Measurements from ENCODE around the gene DTX4. TPM values are rescaled to one million over a fixed set of nuclear protein-coding genes. Genes with fewer than 3 reads are reported as not detected.

The DTX4 gene
- total RNA-seq, 4 donors from 2014 or later: 3.1 to 8.8 (median 4.5) TPM

DNA sequence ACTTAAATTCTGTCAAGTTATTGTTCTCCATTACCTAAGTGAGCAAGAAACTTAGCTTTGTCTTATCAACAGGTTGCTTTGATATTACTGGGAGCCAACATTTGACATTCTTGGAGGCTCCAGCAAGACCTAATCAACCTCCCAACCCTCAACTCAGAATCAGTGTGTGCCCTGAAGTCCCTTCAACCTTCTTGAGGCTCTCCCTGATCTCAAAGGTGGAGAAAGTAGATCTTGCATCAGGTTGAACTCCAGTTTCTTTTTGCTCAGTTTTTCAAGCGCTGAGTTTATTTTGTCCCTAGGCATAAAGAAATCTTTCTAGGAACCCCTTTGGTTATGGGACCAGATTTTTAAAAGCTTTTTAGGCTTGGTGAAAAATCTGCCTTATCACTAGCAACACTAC is 27.8 kb upstream of the DTX4 start:
- H3K27ac ChIP-seq (replicated peaks in 1 of 4): peak overlapping the region; percentile 87 to 92 (median 91)
- DNase-seq (ENCODE audit: extremely low spot score): no peak
- WGBS: 85% methylated on average over 1 of the region's 1 CpG
- peak overlapping the region; percentile 57 to 84 (median 72) for H3K4me3 ChIP-seq
- H3K36me3 ChIP-seq: peaks cover 0 to 10% (median 0%) of the 10 kb centered on the region in 4 donors
- no peaks in the 10 kb centered on the region for H3K9me3 ChIP-seq
- no peak for TF ChIP-seq EP300 (IDR thresholded peaks at IDR 0.05)
- TF ChIP-seq POLR2AphosphoS5 (IDR thresholded peaks at IDR 0.05): no peak
- TF ChIP-seq CTCF (IDR thresholded peaks at IDR 0.05): no peak
- no peak for TF ChIP-seq POLR2A (IDR thresholded peaks at IDR 0.05; ENCODE audit: low read depth)
- intact Hi-C loops (cut with DNase I): no loop called here
- no peaks in the 10 kb centered on the region for H3K27me3 ChIP-seq
- peaks cover 18 to 32% (median 28%) of the 10 kb centered on the region in 4 donors for H3K4me1 ChIP-seq

DNA sequence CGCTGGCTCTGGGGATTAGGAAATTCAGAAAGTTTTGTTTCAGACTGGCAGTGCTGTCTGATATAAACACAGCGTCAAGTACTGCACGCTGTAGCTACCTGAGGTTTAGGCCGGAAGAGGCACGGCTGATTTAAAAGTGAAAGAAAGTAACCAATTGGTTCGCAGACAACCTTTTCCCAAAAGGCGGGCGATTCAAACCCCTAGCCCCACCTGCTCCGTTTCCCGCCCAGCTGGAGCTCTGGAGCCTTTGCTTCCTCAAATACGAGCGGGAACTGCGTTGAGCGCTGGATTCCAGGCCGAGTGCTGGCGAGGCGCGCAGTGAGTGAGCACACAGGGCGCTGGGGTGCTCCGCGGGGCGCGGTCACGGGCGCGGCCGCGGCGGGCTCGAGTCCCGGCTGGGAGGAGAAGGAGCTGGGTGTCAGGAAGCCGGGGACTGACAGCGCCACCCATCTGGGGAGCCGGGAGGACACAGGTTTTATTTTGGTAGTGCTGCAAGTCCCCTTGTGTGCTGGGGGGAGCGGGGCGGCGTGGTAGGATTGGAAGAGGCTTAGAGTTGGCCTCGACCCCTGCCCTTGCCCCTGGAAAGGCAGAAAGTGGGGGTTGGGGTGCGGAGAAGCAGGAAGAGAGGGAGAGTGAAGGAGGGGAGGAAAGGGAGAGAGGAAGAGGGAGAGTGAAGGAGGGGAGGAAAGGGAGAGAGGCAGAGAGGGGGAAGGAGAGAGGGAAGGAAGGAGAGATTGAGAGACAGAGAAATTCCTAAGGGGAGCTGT is 27.2 kb upstream of the DTX4 start:
- no peak for TF ChIP-seq POLR2A (IDR thresholded peaks at IDR 0.05; ENCODE audit: low read depth)
- TF ChIP-seq CTCF (IDR thresholded peaks at IDR 0.05): peak in 1 of 3 experiments; percentile 3
- peak; percentile 65 to 68 for TF ChIP-seq POLR2AphosphoS5 (IDR thresholded peaks at IDR 0.05)
- Histone ChIP-seq H3K27ac (replicated peaks in 1 of 4) (peak overlapping the region; percentile 87 to 92 (median 91)), H3K4me3 (peak overlapping the region; percentile 57 to 84 (median 72)), H3K36me3 (peaks cover 0 to 11% (median 0%) of the 10 kb centered on the region in 4 donors), H3K4me1 (peaks cover 18 to 32% (median 28%) of the 10 kb centered on the region in 4 donors), H3K9me3 (no peaks in the 10 kb centered on the region), H3K27me3 (no peaks in the 10 kb centered on the region)
- DNase-seq (ENCODE audit: extremely low spot score): peak; percentile 94
- WGBS: 5% methylated on average over 27 of the region's 39 CpGs
- intact Hi-C loops (cut with DNase I): no loop called here

GRCh38 chr11:59145534-59145933 is 26.4 kb upstream of the DTX4 start:
- TF ChIP-seq CTCF (IDR thresholded peaks at IDR 0.05) (no peak), POLR2A (IDR thresholded peaks at IDR 0.05; ENCODE audit: low read depth) (no peak), EP300 (IDR thresholded peaks at IDR 0.05) (no peak), POLR2AphosphoS5 (IDR thresholded peaks at IDR 0.05) (no peak)
- H3K4me1 ChIP-seq: peaks cover 18 to 32% (median 28%) of the 10 kb centered on the region in 4 donors
- H3K36me3 ChIP-seq: peaks cover 0 to 8% (median 0%) of the 10 kb centered on the region in 4 donors
- intact Hi-C loops (cut with DNase I): no loop called here
- no peaks in the 10 kb centered on the region for H3K9me3 ChIP-seq
- H3K27ac ChIP-seq (replicated peaks in 1 of 4): peak overlapping the region; percentile 87 to 92 (median 91)
- WGBS: 69% methylated on average over 4 of the region's 4 CpGs
- no peaks in the 10 kb centered on the region for H3K27me3 ChIP-seq
- no peak for DNase-seq (ENCODE audit: extremely low spot score)
- H3K4me3 ChIP-seq: peak overlapping the region in 3 of 4 donors; percentile 57 to 84 (median 84)

DNA sequence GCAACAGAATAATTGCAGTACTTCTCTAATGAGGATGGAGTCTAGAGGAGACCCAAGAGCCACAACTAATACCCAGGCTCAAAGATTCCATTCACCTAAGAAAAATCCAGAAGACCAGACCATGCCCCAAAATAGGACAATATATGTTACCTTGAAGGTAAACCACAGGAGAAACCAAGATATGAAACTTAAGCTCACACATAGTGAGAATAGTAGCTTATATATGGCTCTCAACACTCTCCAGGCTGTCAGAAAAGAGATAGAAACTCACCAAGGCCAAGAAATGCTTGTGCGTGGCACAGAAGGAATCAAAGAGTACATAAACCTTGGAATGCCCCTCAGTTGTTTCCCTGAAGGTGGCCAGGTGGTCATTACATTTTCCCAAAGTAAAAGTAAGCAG is 20.2 kb upstream of the DTX4 start:
- H3K9me3 ChIP-seq: no peaks in the 10 kb centered on the region
- no peak for TF ChIP-seq EP300 (IDR thresholded peaks at IDR 0.05)
- TF ChIP-seq POLR2A (IDR thresholded peaks at IDR 0.05; ENCODE audit: low read depth): no peak
- no peak for TF ChIP-seq CTCF (IDR thresholded peaks at IDR 0.05)
- no peak for TF ChIP-seq POLR2AphosphoS5 (IDR thresholded peaks at IDR 0.05)
- 96% methylated on average over 1 of the region's 1 CpG for WGBS
- no peaks in the 10 kb centered on the region for H3K27me3 ChIP-seq
- no peak overlapping the region for H3K4me3 ChIP-seq
- intact Hi-C loops (cut with DNase I): no loop called here
- no peak for DNase-seq (ENCODE audit: extremely low spot score)
- no peaks in the 10 kb centered on the region for H3K4me1 ChIP-seq
- no peak overlapping the region for H3K27ac ChIP-seq (replicated peaks in 1 of 4)
- peaks cover 0 to 29% (median 2%) of the 10 kb centered on the region in 4 donors for H3K36me3 ChIP-seq

Data from esophagus muscularis mucosa (tissue), 4 donors.